ENCODE results near the gene SRGAP3. TPM values are rescaled to one million over a fixed set of nuclear protein-coding genes. Genes with fewer than 3 reads are reported as not detected.

Gene SRGAP3
- total and polyA plus RNA-seq, 2 experiments from 2014 or later: 6.0 to 15.7 TPM

- Histone ChIP-seq H3K27ac (no peak overlapping the region), H3K4me3 (no peak overlapping the region), H3K9me3 (ENCODE audit: low read depth) (no peaks in the 10 kb centered on the region), H3K4me1 (ENCODE audit: low read depth) (no peaks in the 10 kb centered on the region), H3K36me3 (no peaks in the 10 kb centered on the region), H3K27me3 (no peaks in the 10 kb centered on the region)
- DNase-seq (ENCODE audit: low read depth in 1 of 2, low spot score in 1 of 2): no peak
- TF ChIP-seq CTCF (IDR thresholded peaks at IDR 0.05; ENCODE audit: low read depth, low read length): no peak
Observed at GRCh38 chr3:9070961-9071360, 178.5 kb downstream of the SRGAP3 start.

- no peaks in the 10 kb centered on the region for H3K9me3 ChIP-seq (ENCODE audit: low read depth)
- no peaks in the 10 kb centered on the region for H3K4me1 ChIP-seq (ENCODE audit: low read depth)
- no peak for TF ChIP-seq CTCF (IDR thresholded peaks at IDR 0.05; ENCODE audit: low read depth, low read length)
- no peaks in the 10 kb centered on the region for H3K27me3 ChIP-seq
- no peaks in the 10 kb centered on the region for H3K36me3 ChIP-seq
- H3K27ac ChIP-seq: no peak overlapping the region
- no peak for DNase-seq (ENCODE audit: low read depth in 1 of 2, low spot score in 1 of 2)
- H3K4me3 ChIP-seq: no peak overlapping the region
Observed at GRCh38 chr3:9069971-9070370, 179.5 kb downstream of the SRGAP3 start.

GRCh38 chr3:9068051-9068450, 181.4 kb downstream of the SRGAP3 start:
- no peaks in the 10 kb centered on the region for H3K4me1 ChIP-seq (ENCODE audit: low read depth)
- TF ChIP-seq CTCF (IDR thresholded peaks at IDR 0.05; ENCODE audit: low read depth, low read length): no peak
- H3K27me3 ChIP-seq: no peaks in the 10 kb centered on the region
- H3K4me3 ChIP-seq: no peak overlapping the region
- DNase-seq (ENCODE audit: low read depth in 1 of 2, low spot score in 1 of 2): no peak
- no peaks in the 10 kb centered on the region for H3K9me3 ChIP-seq (ENCODE audit: low read depth)
- H3K27ac ChIP-seq: no peak overlapping the region
- no peaks in the 10 kb centered on the region for H3K36me3 ChIP-seq

GRCh38 chr3:9067352-9067975, 182.0 kb downstream of the SRGAP3 start:
- peak; percentile 99 for TF ChIP-seq CTCF (IDR thresholded peaks at IDR 0.05; ENCODE audit: low read depth, low read length)
- Histone ChIP-seq H3K9me3 (ENCODE audit: low read depth) (no peaks in the 10 kb centered on the region), H3K27me3 (no peaks in the 10 kb centered on the region), H3K4me1 (ENCODE audit: low read depth) (no peaks in the 10 kb centered on the region), H3K4me3 (no peak overlapping the region), H3K27ac (no peak overlapping the region), H3K36me3 (no peaks in the 10 kb centered on the region)
- DNase-seq (ENCODE audit: low read depth in 1 of 2, low spot score in 1 of 2): peak; percentile 47 to 80

GRCh38 chr3:9066775-9067174, 182.7 kb downstream of the SRGAP3 start:
- Histone ChIP-seq H3K4me1 (ENCODE audit: low read depth) (no peaks in the 10 kb centered on the region), H3K27me3 (no peaks in the 10 kb centered on the region), H3K36me3 (no peaks in the 10 kb centered on the region), H3K27ac (no peak overlapping the region), H3K4me3 (no peak overlapping the region), H3K9me3 (ENCODE audit: low read depth) (no peaks in the 10 kb centered on the region)
- no peak for TF ChIP-seq CTCF (IDR thresholded peaks at IDR 0.05; ENCODE audit: low read depth, low read length)
- DNase-seq (ENCODE audit: low read depth in 1 of 2, low spot score in 1 of 2): no peak
